Chondrocyte (in vitro differentiated cells): Measurements from ENCODE around the gene CUEDC1. TPM values are rescaled to one million over a fixed set of nuclear protein-coding genes. Genes with fewer than 3 reads are reported as not detected.

Source experiments
- DNase-seq: peaks from one replicate; pipeline ENCODE4 v3.0.0; 2021; ENCODE audit warnings: mixed read lengths, low spot score
- H3K27ac Mint-ChIP-seq: one replicate; pipeline ENCODE4 v1.8.0; 2021; ENCODE audit warnings: mild to moderate bottlenecking, moderate library complexity, mixed read lengths; ENCODE audit not compliant: unreplicated experiment
- H3K27me3 Mint-ChIP-seq: 2 replicates; pipeline ENCODE4 v1.8.0; 2021; ENCODE audit warnings: low read depth, mixed read lengths
- H3K36me3 Mint-ChIP-seq: 2 replicates; pipeline ENCODE4 v1.8.0; 2021; ENCODE audit warnings: low read depth, mixed read lengths
- H3K4me1 Mint-ChIP-seq: 2 replicates; pipeline ENCODE4 v1.8.0; 2021; ENCODE audit warnings: low read depth, mild to moderate bottlenecking, mixed read lengths
- H3K4me3 Mint-ChIP-seq: one replicate; pipeline ENCODE4 v1.8.0; 2021; ENCODE audit warnings: mild to moderate bottlenecking, moderate library complexity, mixed read lengths; ENCODE audit not compliant: unreplicated experiment
- H3K9me3 Mint-ChIP-seq: 2 replicates; pipeline ENCODE4 v1.8.0; 2021; ENCODE audit warnings: low read depth, mixed read lengths
- CTCF ChIP-seq: fragments of 200-600 bp; sonication (generic); IDR thresholded peaks from 2 replicates; pipeline ENCODE4 v1.5.0; 2021; ENCODE audit warnings: antibody characterized with exemption, mild to moderate bottlenecking, moderate library complexity
- total RNA-seq: library from RNA; stranded (reverse); gene quantifications from 3 replicates; pipeline ENCODE4 v1.2.1, GENCODE V29; 2021

The CUEDC1 gene
- total RNA-seq, 1 donor from 2014 or later: 41.9 TPM

DNA sequence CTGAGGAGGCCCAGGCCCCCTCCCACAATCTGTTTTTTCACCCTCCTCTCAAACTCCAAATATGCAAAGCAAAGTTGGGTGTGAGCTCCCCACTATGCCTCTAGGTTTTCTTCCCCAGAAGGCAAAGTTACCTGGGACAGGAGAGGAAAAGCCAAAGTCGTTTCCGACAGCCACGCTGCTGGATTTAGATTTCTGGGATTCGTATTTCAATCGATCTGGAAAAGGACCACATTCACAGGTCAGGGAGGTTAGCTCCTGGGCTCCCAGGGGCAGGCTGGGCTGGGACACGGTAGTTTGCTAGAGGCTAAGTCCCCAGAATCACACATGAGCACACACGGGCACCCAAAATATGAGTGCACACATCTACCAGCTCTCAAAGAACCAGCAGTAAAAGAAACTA lies 84.1 kb downstream of the CUEDC1 start:
- Mint-ChIP-seq H3K27me3 (no peaks in the 10 kb centered on the region), H3K4me1 (peaks cover 64% of the 10 kb centered on the region), H3K36me3 (peaks cover 17% of the 10 kb centered on the region), H3K4me3 (no peak overlapping the region), H3K9me3 (no peaks in the 10 kb centered on the region), H3K27ac (no peak overlapping the region)
- no peak for TF ChIP-seq CTCF
- DNase-seq: no peak

DNA sequence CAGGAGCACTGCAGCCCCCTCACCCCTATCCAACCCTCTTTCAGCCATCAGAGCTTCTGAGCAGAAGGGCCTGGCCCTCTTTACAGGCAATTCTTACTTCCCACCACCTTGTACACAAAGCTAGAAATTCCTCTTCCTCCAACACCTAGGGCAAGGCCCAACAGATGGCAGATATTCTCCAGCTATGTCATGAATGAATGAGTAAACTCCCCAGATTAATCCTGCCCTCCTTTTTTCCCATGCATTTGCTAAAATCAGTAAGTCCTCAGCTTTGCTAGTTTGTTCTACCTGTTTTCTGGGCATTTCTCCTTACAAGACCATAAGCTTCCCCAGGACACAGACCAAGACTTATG lies 85.0 kb downstream of the CUEDC1 start:
- Mint-ChIP-seq H3K36me3 (peaks cover 19% of the 10 kb centered on the region), H3K27me3 (no peaks in the 10 kb centered on the region), H3K9me3 (no peaks in the 10 kb centered on the region), H3K27ac (peak overlapping the region; percentile 79), H3K4me3 (no peak overlapping the region), H3K4me1 (peaks cover 55% of the 10 kb centered on the region)
- DNase-seq: no peak
- no peak for TF ChIP-seq CTCF

GRCh38 chr17:57869617-57870282 lies 85.5 kb downstream of the CUEDC1 start:
- peaks cover 22% of the 10 kb centered on the region for H3K36me3 Mint-ChIP-seq
- no peak overlapping the region for H3K4me3 Mint-ChIP-seq
- no peaks in the 10 kb centered on the region for H3K27me3 Mint-ChIP-seq
- DNase-seq: no peak
- H3K4me1 Mint-ChIP-seq: peaks cover 50% of the 10 kb centered on the region
- TF ChIP-seq CTCF: no peak
- H3K27ac Mint-ChIP-seq: peak overlapping the region; percentile 79
- H3K9me3 Mint-ChIP-seq: no peaks in the 10 kb centered on the region

GRCh38 chr17:57868910-57869616 lies 86.1 kb downstream of the CUEDC1 start:
- Mint-ChIP-seq H3K36me3 (peaks cover 26% of the 10 kb centered on the region), H3K27ac (peak overlapping the region; percentile 72), H3K9me3 (no peaks in the 10 kb centered on the region), H3K27me3 (no peaks in the 10 kb centered on the region), H3K4me3 (peak overlapping the region; percentile 6), H3K4me1 (peaks cover 45% of the 10 kb centered on the region)
- DNase-seq: no peak
- no peak for TF ChIP-seq CTCF

DNA sequence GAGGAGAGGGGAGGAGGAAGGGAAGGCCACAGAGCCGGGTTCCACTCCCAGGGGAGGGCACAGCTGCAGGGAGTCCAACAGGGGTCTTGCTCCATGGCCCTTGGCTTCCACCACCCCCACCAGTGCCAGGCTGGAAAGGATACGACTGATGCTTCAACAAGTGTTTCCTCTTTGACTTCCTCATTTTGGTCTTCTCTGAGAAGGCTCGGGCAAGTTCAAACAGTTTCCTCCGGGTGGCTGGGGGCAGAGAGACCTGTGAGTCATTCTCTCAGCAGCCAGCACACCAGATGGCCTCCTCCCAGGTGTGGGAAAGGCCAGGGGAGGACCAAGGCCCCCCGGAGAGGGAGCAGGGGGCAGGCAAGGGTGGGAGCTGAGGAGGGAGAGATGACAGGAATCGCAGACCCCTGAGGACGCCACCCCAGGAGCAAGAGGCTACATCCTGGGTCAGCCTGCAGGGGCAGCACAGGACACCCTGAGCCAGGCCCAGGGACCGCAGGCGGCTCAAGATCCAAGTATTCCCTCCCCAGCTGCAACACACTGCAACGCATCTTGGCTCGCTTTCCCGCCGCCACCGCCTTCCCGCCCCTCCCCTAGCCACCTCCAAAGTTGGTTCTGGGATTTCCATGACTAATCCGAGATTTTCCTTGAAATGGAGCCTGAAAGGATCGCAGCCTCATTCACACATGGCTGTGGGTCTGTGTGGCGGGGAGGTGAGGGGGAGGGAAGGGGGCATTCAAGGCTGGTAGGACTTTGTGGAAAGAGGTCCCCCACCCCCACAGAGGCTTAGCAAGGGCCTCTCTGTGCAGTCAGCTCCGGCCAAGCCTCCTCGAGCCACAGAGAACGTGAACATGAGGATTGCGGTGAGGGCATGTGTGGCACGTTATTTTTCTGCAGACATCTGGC lies 87.0 kb downstream of the CUEDC1 start:
- TF ChIP-seq CTCF: peak; percentile 74
- no peak for DNase-seq
- Mint-ChIP-seq H3K9me3 (no peaks in the 10 kb centered on the region), H3K4me1 (peaks cover 37% of the 10 kb centered on the region), H3K36me3 (peaks cover 26% of the 10 kb centered on the region), H3K4me3 (peak overlapping the region; percentile 6), H3K27me3 (no peaks in the 10 kb centered on the region), H3K27ac (peak overlapping the region; percentile 72)
